PFSK-1 (cell line): ENCODE measurements around the gene BCAS4.

Experiments used
- FOXP2 ChIP-seq: optimal IDR thresholded peaks from 2 replicates; pipeline ENCODE3; 2011; ENCODE audit warnings: borderline replicate concordance, control low read depth, inconsistent platforms; ENCODE audit not compliant: insufficient read depth; ENCODE audit errors: extremely low read length, extremely low read depth
- POLR2AphosphoS5 ChIP-seq: IDR thresholded peaks from 2 replicates; pipeline ENCODE4 v1.6.1; 2012; ENCODE audit warnings: low read depth, mild to moderate bottlenecking, control low read depth, low read length, moderate library complexity
- REST ChIP-seq, 2 experiments: IDR thresholded peaks; 2 replicates each; pipeline versions ENCODE4 v1.6.1 to v1.8.0; 2011 to 2012; ENCODE audit warnings: low read depth in 2 of 2, low read length in 2 of 2, control low read depth in 1 of 2, inconsistent platforms in 1 of 2, mild to moderate bottlenecking in 1 of 2, moderate library complexity in 1 of 2; ENCODE audit not compliant: insufficient read depth in 1 of 2
- SIN3A ChIP-seq: IDR thresholded peaks from 2 replicates; pipeline ENCODE4 v1.6.1; 2012; ENCODE audit warnings: mild to moderate bottlenecking, low read length, moderate library complexity, borderline replicate concordance; ENCODE audit not compliant: insufficient read depth
- TAF1 ChIP-seq: IDR thresholded peaks from 2 replicates; pipeline ENCODE4 v1.6.1; 2012; ENCODE audit warnings: low read length, control low read depth, borderline replicate concordance; ENCODE audit not compliant: insufficient read depth

GRCh38 chr20:50786703-50787102 is 8.2 kb upstream of the BCAS4 start:
- TF ChIP-seq REST (IDR thresholded peaks at IDR 0.05; ENCODE audit: insufficient read depth in 1 of 2, low read depth in 2 of 2, low read length in 2 of 2) = no peak
- TF ChIP-seq POLR2AphosphoS5 = no peak
- no peak for TF ChIP-seq TAF1
- no peak for TF ChIP-seq SIN3A
- no peak for TF ChIP-seq FOXP2
